Activated CD4-positive, alpha-beta memory T cell treated with anti-CD3 and anti-CD28 coated beads for 36 hours (primary cell): ENCODE results near the gene FOXE1. TPM values are rescaled to one million over a fixed set of nuclear protein-coding genes. Genes with fewer than 3 reads are reported as not detected.

ENCODE experiments used
- CTCF ChIA-PET: fragments of 350-600 bp; sonication (Branson Sonifier 250); formaldehyde crosslinking; loops from one replicate; lab custom pipeline; 2021; ENCODE audit warnings: antibody characterized with exemption, inconsistent platforms; lab: Charles Lee
- POLR2A ChIA-PET: fragments of 350-600 bp; sonication (Branson Sonifier 250); formaldehyde crosslinking; loops from one replicate; lab custom pipeline; 2021; ENCODE audit warnings: antibody characterized with exemption; lab: Charles Lee
- DNase-seq: peaks from one replicate; pipeline ENCODE4 v3.0.0-alpha.2; 2020
- H3K27ac Mint-ChIP-seq: one replicate; pipeline ENCODE4 v1.8.0; 2021; ENCODE audit warnings: mixed read lengths
- H3K27me3 Mint-ChIP-seq: one replicate; pipeline ENCODE4 v1.8.0; 2021; ENCODE audit warnings: mixed read lengths
- H3K36me3 Mint-ChIP-seq: one replicate; pipeline ENCODE4 v1.8.0; 2021; ENCODE audit warnings: mixed read lengths
- H3K4me1 Mint-ChIP-seq: one replicate; pipeline ENCODE4 v1.8.0; 2021; ENCODE audit warnings: low read depth, mixed read lengths
- H3K4me3 Mint-ChIP-seq: one replicate; pipeline ENCODE4 v1.8.0; 2021; ENCODE audit warnings: mild to moderate bottlenecking, mixed read lengths
- H3K9me3 Mint-ChIP-seq: one replicate; pipeline ENCODE4 v1.8.0; 2021; ENCODE audit warnings: mixed read lengths
- intact Hi-C: fragments of 100-400 bp; cut with micrococcal nuclease; formaldehyde crosslinking; loops from one replicate; pipeline ENCODE4 v1.15.1; 2023
- total RNA-seq, 2 experiments: library from RNA; stranded (reverse); gene quantifications; one replicate each; pipeline ENCODE4 v1.2.3, GENCODE V29; 2021

FOXE1 gene
- total RNA-seq, 2 experiments from 2014 or later: not detected

DNA sequence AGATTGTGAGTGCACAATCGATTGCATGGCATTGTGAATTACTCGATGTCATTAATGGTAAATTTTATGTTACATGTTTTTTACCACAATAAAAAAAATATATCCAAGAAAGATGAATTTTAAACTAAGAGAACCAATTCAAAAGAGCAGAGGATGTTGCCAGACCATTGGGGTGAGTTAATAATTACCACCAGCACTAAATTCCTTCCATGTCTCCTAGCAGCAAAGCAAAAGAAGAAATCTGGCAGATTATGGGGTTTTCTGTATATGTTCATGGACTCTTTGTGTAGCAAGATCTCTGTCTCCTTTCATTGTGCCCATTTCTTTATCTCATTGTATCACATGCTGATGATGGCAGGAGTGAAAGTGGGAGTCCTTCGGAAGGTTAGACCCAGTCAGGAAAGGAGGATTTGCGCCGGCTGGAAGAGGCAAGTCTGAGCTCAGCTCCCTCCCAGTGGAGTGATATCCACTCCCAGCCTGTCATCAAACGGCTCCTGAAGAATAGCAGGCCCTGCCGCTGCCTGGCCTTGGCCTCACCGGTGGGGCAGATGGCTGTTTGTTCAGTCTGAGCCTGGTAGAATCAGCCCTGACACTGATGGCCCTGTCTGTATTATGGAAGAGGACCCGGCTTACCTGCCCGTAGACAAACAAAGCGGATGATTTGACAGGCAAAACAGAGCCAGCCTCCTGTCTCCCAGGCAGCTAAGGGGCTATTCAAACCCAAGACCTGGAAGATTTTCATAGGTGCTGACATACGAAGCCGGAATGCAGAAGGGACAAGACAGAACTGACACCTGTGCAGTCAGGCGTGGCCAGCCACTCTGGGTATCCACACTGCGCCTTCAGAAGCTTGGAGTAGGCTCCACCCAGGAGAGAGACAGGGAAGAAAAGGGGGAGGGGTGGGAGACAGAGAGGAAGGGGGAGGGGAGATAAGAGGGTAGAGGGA lies 21.9 kb upstream of the FOXE1 start:
- DNase-seq: no peak
- ChIA-PET POLR2A (no interaction called here), CTCF (no interaction called here)
- Mint-ChIP-seq H3K36me3 (no peaks in the 10 kb centered on the region), H3K4me1 (no peaks in the 10 kb centered on the region), H3K4me3 (no peak overlapping the region), H3K27me3 (peaks cover 3% of the 10 kb centered on the region), H3K27ac (no peak overlapping the region), H3K9me3 (no peaks in the 10 kb centered on the region)
- intact Hi-C loops: no loop called here

- no peaks in the 10 kb centered on the region for H3K9me3 Mint-ChIP-seq
- DNase-seq: no peak
- no peaks in the 10 kb centered on the region for H3K36me3 Mint-ChIP-seq
- intact Hi-C loops: no loop called here
- peaks cover 8% of the 10 kb centered on the region for H3K27me3 Mint-ChIP-seq
- H3K27ac Mint-ChIP-seq: no peak overlapping the region
- H3K4me3 Mint-ChIP-seq: no peak overlapping the region
- ChIA-PET CTCF (no interaction called here), POLR2A (no interaction called here)
- no peaks in the 10 kb centered on the region for H3K4me1 Mint-ChIP-seq
Observed at GRCh38 chr9:97831843-97832636, 21.0 kb upstream of the FOXE1 start.

GRCh38 chr9:97840521-97840920 lies 12.5 kb upstream of the FOXE1 start:
- ChIA-PET CTCF (no interaction called here), POLR2A (no interaction called here)
- H3K27ac Mint-ChIP-seq: no peak overlapping the region
- no peaks in the 10 kb centered on the region for H3K4me1 Mint-ChIP-seq
- DNase-seq: no peak
- H3K9me3 Mint-ChIP-seq: no peaks in the 10 kb centered on the region
- intact Hi-C loops: no loop called here
- H3K4me3 Mint-ChIP-seq: no peak overlapping the region
- peaks cover 43% of the 10 kb centered on the region for H3K27me3 Mint-ChIP-seq
- H3K36me3 Mint-ChIP-seq: no peaks in the 10 kb centered on the region

GRCh38 chr9:97842960-97843359 lies 10.1 kb upstream of the FOXE1 start:
- Mint-ChIP-seq H3K9me3 (no peaks in the 10 kb centered on the region), H3K36me3 (no peaks in the 10 kb centered on the region), H3K4me3 (no peak overlapping the region), H3K27me3 (peaks cover 47% of the 10 kb centered on the region), H3K27ac (no peak overlapping the region), H3K4me1 (peaks cover under 1% of the 10 kb centered on the region)
- intact Hi-C loops: no loop called here
- ChIA-PET CTCF (interaction anchor here (0.6 kb wide), 1 partner anchor 1454 kb away, joined by 3 read pairs; no protein-coding TSS in a partner anchor), POLR2A (no interaction called here)
- DNase-seq: no peak

GRCh38 chr9:97845130-97845529 lies 7.9 kb upstream of the FOXE1 start:
- intact Hi-C loops: loop anchor here (5.0 kb wide), 1 partner anchor 43 kb away; no protein-coding TSS in a partner anchor
- H3K4me3 Mint-ChIP-seq: no peak overlapping the region
- peaks cover 64% of the 10 kb centered on the region for H3K27me3 Mint-ChIP-seq
- peaks cover 15% of the 10 kb centered on the region for H3K4me1 Mint-ChIP-seq
- no peaks in the 10 kb centered on the region for H3K9me3 Mint-ChIP-seq
- H3K36me3 Mint-ChIP-seq: no peaks in the 10 kb centered on the region
- ChIA-PET POLR2A (no interaction called here), CTCF (interaction anchor here (1.9 to 2.9 kb wide), 2 partner anchors 9 to 45 kb away, joined by 4 to 15 read pairs; no protein-coding TSS in a partner anchor)
- no peak overlapping the region for H3K27ac Mint-ChIP-seq
- DNase-seq: no peak

DNA sequence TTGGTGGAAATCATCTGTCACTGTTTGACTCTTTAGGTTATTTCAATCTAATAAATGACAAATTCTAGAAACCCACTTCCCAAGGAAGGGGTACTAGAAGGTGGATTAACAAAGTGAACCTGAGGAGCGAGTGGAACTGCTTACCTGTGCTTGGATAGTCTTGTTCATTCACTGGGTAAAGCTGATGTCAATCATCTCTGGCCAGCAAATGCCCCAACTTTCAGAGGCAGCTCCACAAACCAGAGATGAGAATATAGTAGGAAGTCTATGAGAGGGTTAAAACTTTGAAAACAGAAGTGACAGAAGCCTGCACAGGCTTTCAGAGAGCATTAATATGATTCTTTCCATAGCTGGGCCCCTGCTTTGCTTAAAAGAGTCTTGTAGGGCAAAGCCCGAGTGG lies 7.3 kb upstream of the FOXE1 start:
- ChIA-PET CTCF (interaction anchor here (0.7 to 2.9 kb wide), 4 partner anchors 8 to 376 kb away, joined by 3 to 15 read pairs (median 4); no protein-coding TSS in a partner anchor), POLR2A (no interaction called here)
- intact Hi-C loops: loop anchor here (5.0 kb wide), 1 partner anchor 43 kb away; no protein-coding TSS in a partner anchor
- no peak for DNase-seq
- no peak overlapping the region for H3K4me3 Mint-ChIP-seq
- no peaks in the 10 kb centered on the region for H3K9me3 Mint-ChIP-seq
- H3K36me3 Mint-ChIP-seq: no peaks in the 10 kb centered on the region
- H3K4me1 Mint-ChIP-seq: peaks cover 15% of the 10 kb centered on the region
- no peak overlapping the region for H3K27ac Mint-ChIP-seq
- peaks cover 63% of the 10 kb centered on the region for H3K27me3 Mint-ChIP-seq

GRCh38 chr9:97846347-97846746 lies 6.7 kb upstream of the FOXE1 start:
- peaks cover 62% of the 10 kb centered on the region for H3K27me3 Mint-ChIP-seq
- CTCF ChIA-PET: interaction anchor here (0.7 to 2.9 kb wide), 4 partner anchors 8 to 377 kb away, joined by 3 to 15 read pairs (median 4); no protein-coding TSS in a partner anchor
- POLR2A ChIA-PET: no interaction called here
- no peak overlapping the region for H3K27ac Mint-ChIP-seq
- DNase-seq: no peak
- intact Hi-C loops: loop anchor here (5.0 kb wide), 1 partner anchor 44 kb away; no protein-coding TSS in a partner anchor
- H3K4me1 Mint-ChIP-seq: peaks cover 15% of the 10 kb centered on the region
- H3K4me3 Mint-ChIP-seq: no peak overlapping the region
- H3K36me3 Mint-ChIP-seq: no peaks in the 10 kb centered on the region
- no peaks in the 10 kb centered on the region for H3K9me3 Mint-ChIP-seq

DNA sequence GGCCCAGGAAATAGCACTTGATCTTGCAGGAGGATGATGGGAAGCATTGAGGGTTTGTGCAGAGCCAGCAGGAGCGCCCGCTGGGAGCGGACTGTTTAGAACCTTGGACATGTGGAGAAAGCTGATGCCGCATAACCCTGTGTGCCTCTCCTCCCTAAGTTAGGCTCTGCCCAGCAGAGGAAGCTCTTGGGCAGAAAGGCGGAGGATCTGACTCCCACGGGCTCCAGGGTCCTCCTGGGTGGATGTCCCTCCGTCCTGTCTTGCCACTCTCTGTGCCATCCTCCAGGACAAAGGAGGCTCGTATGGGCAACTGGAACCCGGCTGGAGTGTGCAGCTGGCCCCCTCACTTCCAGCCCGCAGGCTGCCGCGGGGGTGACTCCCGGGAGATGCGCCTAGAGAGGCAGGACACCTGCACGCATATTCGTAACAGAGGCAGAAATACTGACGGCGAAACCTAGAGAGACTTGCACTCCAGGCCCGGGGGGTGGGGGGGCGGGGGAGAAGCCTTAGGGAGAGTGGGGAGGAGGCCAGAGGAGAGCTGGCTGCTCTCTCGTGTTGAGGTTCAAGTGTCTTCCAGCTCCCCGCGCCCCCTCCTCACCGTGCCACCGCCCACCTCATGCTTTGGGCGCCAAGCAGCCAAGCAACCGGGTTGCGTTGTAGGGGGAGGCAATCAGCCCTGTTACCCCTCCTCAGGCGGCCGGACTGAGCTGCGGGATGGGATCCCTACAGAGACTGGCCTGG lies 5.4 kb upstream of the FOXE1 start:
- no peak for DNase-seq
- H3K27me3 Mint-ChIP-seq: peaks cover 68% of the 10 kb centered on the region
- no peak overlapping the region for H3K27ac Mint-ChIP-seq
- H3K36me3 Mint-ChIP-seq: no peaks in the 10 kb centered on the region
- intact Hi-C loops: loop anchor here (5.0 kb wide), 1 partner anchor 45 kb away; no protein-coding TSS in a partner anchor
- no peak overlapping the region for H3K4me3 Mint-ChIP-seq
- H3K4me1 Mint-ChIP-seq: peaks cover 21% of the 10 kb centered on the region
- ChIA-PET CTCF (interaction anchor here (0.9 to 1.5 kb wide), 2 partner anchors 11 to 110 kb away, joined by 3 to 6 read pairs; no protein-coding TSS in a partner anchor), POLR2A (no interaction called here)
- no peaks in the 10 kb centered on the region for H3K9me3 Mint-ChIP-seq

- no peaks in the 10 kb centered on the region for H3K36me3 Mint-ChIP-seq
- DNase-seq: no peak
- ChIA-PET POLR2A (no interaction called here), CTCF (interaction anchor here (0.9 to 1.5 kb wide), 2 partner anchors 10 to 110 kb away, joined by 3 to 6 read pairs; no protein-coding TSS in a partner anchor)
- no peak overlapping the region for H3K27ac Mint-ChIP-seq
- H3K27me3 Mint-ChIP-seq: peaks cover 64% of the 10 kb centered on the region
- H3K4me1 Mint-ChIP-seq: peaks cover 21% of the 10 kb centered on the region
- peak overlapping the region; percentile 31 for H3K4me3 Mint-ChIP-seq
- intact Hi-C loops: loop anchor here (5.0 kb wide), 1 partner anchor 46 kb away; no protein-coding TSS in a partner anchor
- H3K9me3 Mint-ChIP-seq: no peaks in the 10 kb centered on the region
Observed at GRCh38 chr9:97848215-97848479, 4.9 kb upstream of the FOXE1 start.

DNA sequence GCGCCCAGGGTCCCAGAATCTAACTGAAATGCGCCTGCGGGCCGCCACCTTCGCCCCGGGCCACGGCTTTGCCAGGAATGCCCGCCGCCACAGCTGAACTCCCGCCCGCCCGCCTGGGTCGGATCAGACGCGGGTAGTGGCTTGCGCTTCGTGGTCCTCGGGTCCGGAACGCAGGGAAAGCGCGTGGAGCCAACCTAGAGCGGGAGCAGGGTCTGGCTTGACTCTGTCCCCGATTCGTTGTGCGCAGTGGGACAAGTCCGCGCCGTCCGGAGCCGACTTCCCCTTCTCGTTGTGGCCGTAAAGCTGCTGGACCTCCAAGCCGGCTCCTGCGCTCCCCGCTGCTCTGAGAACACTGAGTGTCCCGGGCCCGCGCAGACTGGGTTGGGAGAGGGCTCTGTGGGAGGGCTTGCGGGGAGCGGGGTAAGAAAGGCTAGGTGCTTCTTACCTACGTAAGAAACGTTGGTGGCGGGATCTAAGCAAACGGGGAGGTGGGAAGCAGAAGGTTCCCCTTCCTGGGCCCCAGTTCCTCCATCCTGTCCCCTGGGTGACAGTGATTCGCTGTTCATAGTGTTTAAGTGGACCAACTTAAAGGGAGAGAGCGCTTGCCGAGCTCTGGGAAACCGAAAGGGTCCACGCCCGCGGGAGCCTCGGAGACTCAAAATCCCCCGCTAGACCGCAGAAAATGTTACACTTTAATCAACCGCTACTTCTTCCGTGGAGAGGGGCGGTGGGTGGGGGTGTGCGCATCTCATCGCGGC lies 4.4 kb upstream of the FOXE1 start:
- intact Hi-C loops: loop anchor here (5.0 kb wide), 1 partner anchor 46 kb away; no protein-coding TSS in a partner anchor
- ChIA-PET POLR2A (no interaction called here), CTCF (interaction anchor here (0.9 to 1.5 kb wide), 2 partner anchors 10 to 111 kb away, joined by 3 to 6 read pairs; no protein-coding TSS in a partner anchor)
- no peaks in the 10 kb centered on the region for H3K9me3 Mint-ChIP-seq
- peak; percentile 39 for DNase-seq
- H3K27ac Mint-ChIP-seq: no peak overlapping the region
- peaks cover 21% of the 10 kb centered on the region for H3K4me1 Mint-ChIP-seq
- H3K36me3 Mint-ChIP-seq: no peaks in the 10 kb centered on the region
- peak overlapping the region; percentile 58 for H3K4me3 Mint-ChIP-seq
- H3K27me3 Mint-ChIP-seq: peaks cover 66% of the 10 kb centered on the region

DNA sequence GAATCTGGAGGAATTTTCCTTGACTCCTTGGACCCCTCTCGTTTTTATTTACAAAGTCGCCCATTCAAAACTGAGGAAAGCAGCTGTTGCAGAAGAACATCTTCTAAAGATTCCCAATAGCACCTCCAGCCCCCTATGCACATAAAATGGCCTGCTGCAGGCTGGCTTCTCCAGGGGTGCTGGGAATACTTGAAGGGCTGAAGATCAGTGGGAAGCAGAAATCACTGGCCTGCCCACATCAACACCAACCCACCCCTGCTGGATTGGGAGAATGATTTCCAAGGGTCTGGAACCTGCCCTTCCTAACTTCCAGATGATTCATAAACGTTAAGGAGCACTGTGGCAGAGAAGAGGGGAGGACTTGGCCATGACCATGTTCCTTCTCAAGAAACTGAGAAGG lies 3.0 kb upstream of the FOXE1 start:
- CTCF ChIA-PET: no interaction called here
- Mint-ChIP-seq H3K4me1 (peaks cover 24% of the 10 kb centered on the region), H3K4me3 (no peak overlapping the region), H3K36me3 (no peaks in the 10 kb centered on the region), H3K27me3 (peaks cover 71% of the 10 kb centered on the region), H3K27ac (no peak overlapping the region), H3K9me3 (no peaks in the 10 kb centered on the region)
- POLR2A ChIA-PET: no interaction called here
- no peak for DNase-seq
- intact Hi-C loops: loop anchor here (5.0 kb wide), 1 partner anchor 48 kb away; no protein-coding TSS in a partner anchor
